NCI-H2081 treated with DMSO at 0.1 percent for 48 hours (cell line): ENCODE measurements around the gene WDFY4.

Experiments
- DNase-seq: peaks from one replicate; lab custom pipeline; 2025; lab: John Stamatoyannopoulos, UW

Gene WDFY4

DNA sequence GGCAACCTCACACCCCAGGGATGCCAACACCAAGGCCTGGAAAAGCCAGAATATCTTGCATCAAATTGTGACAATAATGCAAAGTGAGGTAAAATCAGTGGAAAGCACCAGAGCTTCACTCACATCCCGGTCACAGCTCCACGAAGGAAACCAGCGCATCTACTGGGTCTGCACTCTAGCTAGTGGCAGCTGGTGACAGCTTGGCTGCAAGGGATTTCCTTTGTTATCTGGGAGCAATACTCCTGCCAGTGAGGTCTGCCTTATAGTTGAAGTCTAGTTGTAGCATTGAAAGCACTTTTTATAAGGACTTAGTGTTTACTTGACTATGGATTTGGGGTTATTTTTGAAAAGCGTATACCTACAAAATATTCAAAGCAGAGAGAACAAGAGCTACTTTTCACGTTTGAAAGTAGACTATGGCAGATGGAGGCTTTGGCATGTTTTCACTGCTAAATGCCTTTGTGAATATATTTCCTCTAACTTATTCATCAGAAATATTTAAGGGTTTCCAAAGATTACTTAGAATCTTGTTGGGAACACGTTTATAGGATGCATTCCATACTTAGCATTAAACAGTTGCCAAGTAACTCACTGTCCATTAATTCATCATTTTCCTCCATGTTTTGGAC is 26.1 kb downstream of the WDFY4 start:
- DNase-seq: no peak

DNA sequence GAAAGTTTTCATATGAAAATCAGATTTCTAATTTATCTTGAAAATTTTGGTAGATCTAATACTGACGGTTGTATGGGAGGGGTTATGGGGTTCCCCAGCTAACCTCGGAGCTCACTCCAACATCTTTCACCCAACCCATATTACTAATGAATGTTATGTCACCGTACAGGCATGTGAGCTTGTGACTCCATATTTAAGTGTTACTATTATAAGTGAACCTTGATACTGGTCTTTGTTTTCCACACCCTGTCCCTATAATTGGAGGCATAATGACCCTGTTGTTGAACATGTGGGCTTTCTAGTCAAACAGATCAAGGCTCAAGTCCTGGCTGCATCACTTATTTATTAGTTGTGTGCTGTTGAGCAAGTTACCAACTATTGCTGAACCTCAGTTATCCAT is 27.2 kb downstream of the WDFY4 start:
- no peak for DNase-seq

DNA sequence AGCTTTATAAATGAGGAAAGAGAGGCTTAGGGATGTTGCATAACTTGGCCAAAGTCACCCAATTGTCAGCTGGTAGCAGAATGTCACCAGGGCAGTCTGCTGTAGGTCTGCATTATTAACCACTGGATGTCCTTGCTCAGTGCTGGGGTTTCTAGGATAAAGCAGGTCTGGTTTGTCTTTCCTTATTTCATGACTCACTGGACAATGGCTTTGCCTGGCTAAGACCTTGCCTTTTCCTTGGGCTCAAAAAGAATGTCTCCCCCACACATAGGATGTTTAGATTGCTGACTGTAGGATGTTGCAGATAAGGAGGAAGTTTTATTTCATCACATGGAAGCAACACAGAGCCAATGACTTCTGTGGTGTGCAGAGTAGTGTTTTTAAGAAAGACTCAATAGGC is 29.4 kb downstream of the WDFY4 start:
- no peak for DNase-seq

DNA sequence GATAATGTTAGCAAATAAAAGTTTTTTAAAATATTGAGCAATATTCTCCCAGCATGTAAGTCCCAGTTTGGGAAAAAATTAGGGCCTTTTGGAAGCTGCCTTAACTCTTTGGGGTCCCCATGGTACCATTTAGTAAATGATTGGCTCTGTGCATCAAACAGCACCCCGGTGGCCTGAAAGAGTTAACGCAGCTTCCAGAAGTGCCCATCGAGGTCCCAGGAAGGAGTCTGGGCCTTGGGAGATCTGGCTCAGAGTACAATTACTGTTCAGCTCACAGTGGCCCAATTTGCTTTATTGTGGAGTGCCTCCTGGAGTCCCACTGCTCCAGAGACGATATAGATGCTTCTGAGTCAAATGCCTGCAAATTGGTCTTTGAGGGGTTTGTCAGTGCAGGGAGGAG is 31.7 kb downstream of the WDFY4 start:
- no peak for DNase-seq

DNA sequence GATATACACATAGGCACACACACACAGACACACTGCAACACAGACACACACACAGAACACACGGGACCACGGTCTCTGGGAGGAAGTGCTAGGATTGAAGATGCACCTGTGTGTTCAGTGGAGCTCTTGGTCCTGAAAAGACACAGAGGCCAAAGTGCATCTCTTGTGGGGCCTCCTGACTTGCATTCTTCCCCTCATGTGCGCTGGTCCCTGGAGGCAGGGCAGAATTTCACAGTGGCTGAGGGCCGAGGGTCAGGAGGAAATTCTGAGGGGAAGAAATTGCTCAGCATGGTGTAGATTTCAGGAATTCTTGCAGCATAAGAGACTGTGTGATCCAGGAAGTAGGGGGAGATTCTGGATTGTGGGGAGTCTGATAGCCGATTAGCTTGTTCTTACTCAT is 35.9 kb downstream of the WDFY4 start:
- no peak for DNase-seq

DNA sequence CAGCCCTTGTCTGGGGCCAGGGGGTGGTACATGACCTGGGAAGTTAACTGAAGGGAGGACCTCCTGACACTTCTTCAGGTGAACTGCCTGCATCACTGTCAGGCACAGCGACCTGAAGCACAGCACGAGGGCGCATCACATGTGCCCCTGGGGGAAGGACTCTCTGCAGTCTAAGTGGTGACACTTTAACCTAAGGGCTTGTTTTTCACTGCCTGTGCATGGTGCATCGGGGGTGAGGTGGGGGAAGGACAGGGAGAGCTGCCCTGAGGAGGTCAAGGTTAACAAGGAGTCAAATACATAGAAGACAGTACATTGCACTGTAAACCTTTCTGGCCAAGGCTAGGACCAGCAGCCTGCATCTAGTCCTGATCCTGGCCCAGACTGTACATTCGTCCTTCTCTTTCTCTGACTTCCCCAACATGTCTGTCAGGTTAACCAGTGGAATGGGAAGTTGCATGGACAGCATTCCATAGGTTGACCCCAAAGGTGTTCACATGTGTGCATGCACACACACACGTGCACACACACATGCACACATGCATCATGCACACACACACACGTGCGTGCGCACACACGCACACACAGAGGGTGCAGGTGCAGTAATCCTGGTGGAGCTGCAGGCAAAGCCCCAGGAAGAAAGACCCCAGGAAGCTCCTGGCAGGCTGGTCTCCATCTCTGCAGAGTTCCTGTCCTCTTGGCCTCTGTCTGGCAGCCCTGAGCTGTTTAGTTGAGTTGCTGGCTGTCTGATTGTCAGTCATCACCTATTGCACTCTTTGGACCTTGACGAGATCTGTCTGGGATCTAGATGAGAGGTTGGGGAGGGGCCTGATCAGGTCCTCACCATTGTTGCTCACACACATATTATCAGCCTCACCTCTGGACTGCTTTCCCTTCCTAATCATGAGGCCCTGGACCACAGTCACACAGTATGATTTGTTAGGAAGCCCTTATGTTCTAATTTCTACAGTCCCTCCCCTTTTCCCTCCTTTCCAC is 37.8 kb downstream of the WDFY4 start:
- no peak for DNase-seq

DNA sequence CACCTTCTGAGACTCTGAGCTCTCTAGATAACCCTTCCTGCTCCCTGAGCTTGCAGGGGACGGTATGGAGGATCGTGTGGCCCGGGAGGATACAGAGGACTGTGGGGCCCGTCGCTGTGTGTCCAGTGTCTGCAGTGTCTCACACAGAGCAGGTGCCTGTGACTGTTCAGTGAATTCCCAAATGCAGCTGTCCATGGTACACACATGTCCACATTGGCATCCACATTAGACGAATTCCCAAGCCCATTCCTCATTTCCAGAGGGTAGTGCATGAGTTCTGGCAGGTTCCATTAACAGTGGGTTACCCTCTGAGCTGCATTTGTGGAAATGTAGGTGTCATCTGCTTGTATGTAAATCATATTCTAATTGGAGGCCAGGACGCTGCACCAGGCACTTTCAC is 39.5 kb downstream of the WDFY4 start:
- DNase-seq: no peak

DNA sequence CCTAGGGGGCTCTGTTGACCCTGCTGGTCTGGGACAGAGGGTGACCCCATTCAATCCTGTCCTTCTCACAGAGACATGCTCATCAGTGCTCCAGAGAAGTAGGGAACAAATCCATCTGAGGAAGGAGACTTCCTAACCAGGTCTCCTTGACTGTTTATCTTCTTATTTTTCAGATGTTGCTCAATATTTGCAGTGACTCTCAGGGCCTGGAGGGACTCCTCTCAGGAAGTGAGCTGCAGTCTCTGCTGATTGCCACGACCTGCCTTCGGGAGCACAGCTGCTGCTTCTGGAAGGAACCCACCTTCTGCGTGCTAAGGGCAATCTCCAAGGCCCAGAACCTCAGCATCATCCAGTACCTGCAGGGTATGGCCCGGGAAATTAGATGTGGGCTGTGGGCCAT is 41.0 kb downstream of the WDFY4 start:
- DNase-seq: no peak

DNA sequence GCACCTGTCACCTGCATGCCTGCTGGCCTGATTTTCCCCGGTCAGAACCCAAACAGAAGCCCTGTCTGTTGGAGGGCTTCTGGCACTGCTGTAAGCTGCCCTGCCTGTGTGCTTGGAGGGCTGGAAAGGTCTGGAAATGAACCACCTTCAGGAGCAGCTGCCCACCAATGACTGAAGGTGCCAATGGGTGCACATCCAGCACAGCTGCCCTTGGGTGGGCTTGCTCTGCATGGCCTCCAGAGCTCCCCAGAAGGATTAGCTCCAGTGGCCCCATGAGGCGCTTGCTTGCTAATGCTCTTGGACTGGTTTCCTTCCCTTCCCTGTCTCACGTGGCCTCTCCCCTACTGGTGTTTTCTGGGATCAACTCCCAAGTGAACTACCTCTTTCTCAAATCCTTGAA is 43.2 kb downstream of the WDFY4 start:
- no peak for DNase-seq

DNA sequence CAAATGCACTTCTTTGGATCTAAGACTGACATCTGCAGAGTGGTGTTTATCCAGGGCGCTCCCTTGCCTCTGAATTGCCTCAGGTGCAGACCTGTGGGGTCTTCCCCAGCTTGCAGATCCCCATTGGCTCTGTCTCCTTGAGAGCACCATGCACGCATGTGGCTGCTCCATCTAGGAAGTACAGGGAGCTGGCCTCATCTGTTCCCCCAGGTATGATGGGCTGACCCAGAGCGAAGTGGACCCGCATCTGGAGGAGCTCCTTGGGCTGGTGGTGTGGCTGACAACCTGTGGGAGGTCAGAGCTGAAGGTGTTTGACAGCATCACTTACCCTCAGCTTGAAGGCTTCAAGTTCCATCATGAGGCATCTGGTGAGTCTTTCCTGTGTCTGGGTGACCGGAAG is 44.5 kb downstream of the WDFY4 start:
- no peak for DNase-seq

DNA sequence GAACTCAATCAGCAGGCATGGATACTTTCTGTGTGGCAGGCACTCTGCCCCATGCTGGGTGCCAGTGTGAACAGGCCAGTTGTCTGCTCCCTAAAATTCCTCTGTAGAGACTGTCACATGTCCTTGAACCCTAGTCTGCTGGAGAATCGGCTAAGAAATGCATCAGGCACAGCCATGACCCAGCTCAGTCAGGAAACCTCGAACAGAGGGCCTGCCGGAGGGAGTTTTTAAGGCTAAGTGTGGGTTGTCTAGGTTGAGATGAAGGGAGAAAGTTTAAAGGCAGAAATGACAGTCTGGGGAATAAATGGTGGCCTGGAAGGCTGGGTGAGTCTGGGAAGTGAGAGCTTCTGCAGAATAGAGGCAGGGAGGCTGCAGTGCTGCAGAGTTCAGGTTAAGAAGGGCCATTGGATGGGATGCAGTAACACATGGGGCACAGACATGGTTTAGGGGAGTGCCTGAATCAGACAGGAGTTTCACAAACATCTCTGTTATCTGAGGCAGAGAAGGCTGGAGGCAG is 45.3 kb downstream of the WDFY4 start:
- DNase-seq: no peak

DNA sequence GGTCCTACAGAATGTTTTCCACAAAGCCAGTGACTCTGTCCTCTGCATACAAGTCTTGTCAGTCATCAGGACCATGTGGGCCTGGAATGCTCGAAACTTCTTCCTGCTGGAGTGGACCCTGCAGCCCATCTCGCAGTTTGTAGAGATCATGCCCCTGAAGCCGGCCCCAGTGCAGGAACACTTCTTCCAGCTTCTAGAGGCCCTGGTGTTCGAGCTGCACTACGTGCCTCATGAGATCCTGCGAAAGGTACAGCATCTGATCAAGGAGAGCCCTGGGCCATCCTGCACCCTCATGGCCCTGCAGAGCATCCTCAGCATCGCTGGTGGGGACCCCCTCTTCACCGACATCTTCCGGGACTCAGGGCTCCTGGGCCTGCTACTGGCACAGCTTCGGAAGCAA is 46.5 kb downstream of the WDFY4 start:
- DNase-seq: no peak

DNA sequence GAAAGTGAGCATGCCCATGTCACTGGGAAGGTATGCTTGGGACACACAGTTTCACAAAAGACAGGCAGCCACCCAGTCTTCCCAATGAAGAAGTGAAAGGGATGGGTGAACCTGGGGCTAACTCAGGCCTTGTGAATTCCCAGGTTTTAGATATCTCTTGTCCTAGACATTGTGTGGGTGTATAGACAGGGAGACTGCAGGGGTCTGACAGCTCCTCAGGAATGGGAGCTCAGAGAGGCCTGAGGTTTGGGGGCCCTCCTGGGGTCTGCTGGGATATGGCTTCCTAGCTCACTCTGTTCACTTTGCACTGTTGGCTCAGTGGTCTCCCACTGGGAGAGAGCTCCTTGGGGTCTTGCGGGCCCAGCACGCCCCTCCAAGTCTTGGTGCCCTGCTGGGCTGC is 47.0 kb downstream of the WDFY4 start:
- DNase-seq: no peak

DNA sequence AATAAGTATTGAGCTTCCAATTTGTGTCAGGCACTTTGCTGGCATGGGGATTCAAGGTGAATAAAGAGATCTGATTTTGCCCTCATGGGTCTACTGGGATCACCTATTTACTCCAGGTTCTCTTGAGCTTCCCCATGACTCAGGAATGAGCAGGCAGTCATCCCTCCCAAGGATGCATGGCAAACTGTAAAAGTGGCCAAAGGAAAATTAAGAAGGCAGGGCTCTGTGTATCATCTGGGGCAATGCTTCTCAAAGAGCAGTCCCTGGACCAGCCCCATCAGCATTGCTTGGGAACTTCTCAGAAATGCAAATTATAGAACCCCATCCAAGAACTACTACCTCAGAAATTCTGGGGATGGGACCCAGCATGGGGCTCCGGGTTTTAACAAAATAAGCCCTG is 48.7 kb downstream of the WDFY4 start:
- DNase-seq: no peak

DNA sequence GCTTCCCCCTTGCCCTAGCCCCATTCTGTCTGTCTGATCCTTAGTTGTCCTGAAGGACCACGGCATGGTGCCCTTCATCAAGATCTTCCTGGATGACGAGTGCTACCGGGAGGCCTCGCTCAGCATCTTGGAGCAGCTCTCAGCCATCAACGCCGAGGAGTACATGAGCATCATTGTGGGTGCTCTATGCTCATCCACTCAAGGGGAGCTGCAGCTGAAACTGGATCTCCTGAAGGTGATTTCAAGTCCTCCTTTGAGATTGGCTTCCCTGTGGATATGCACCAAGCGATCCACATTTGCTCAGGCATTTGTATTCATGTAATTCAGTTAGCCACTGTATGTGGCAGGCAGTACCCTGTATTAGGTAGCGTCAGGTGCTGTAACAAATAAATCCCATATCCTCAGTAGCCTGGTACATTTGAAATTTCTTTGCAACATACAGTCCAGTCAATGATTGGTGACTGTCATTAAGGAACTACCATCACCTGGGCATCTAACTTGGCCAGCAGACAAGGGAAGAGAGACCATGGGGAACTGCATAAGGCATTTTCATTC is 51.2 kb downstream of the WDFY4 start:
- DNase-seq: no peak

DNA sequence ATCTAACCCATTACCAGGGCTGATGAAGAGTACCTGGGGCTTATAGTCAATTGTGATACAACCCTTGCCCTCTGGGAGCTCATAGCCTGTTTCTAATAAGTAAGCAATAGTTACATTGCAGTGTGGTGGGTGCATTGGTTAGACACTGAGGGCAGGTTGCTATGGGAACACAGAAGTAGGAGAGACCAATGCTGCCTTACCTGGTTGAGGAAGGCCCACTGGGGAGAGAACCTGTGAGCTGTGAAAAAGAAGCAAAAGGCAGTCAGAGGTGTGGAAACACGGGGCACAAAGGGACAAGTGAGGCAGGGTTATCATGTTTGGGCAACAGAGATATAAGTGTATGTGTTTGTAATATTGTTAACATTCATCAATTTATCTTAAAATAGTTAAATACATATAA is 51.9 kb downstream of the WDFY4 start:
- no peak for DNase-seq

DNA sequence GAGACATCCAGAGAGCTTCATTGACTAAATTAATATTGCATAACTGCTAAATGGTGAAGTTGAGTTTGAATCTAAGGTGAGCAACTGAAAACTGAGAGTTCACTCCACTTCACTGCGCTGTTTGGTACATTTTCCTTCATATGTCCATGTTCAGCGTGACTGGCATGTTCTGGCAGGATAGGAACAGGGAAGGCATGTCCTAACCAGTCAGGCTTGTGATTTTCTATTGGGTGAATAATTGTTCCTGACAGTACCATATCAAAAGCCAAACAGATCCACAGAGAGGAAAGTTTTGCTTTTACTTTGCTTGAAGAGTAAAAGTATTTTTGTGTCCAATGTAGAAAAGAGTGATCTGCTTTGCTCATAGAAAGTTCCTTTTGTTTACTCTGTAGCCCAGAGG is 53.2 kb downstream of the WDFY4 start:
- DNase-seq: no peak

DNA sequence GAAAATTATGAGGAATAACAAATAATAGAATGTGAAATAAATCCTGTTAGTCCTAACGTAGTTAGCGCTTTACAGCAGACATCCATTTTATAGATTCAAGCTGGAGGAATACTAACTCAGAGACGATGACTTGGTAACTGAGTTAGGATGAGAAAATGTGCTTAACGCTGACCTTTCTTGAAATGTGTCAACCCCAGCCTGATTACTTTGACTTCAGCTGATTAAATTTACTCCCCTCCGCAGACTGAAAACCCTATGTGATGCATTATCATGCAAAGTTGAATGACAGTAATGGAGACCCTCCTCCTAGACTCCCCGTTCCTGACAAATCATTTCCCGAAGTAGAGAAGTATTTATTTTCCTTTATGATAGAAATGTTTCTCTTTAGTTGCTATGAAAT is 54.5 kb downstream of the WDFY4 start:
- no peak for DNase-seq

DNA sequence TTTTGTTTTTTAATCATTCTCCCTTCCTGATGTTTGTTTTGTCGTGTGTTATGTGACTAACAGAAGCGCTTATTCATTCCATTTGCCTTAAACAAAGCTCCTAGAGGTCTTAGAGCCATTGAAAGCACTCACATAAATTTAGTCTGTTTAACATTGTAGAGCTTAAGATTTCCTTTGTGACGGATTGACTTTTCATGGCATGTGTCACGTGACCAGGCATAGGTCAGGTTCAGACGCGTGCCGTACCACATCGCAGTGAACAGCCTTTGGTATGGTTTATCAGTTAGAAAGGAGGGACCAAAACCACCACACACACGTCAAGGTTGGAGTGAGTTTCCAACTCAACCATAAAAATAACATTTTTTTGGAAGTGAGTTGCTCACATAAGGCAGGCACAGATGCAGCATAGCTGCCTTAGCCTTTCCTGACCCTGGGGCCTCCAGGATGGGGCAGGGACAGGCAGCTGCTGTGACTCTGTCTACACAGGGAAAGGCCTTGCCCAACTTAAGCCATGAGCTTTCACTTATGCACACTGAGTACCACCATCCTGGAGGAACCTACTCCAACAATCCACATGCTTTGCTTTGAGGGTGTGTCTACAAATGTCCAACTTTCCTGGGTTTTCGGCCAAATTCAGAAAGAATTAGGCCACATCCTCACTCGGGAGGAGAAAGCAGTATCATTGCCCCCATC is 55.5 kb downstream of the WDFY4 start:
- no peak for DNase-seq

DNA sequence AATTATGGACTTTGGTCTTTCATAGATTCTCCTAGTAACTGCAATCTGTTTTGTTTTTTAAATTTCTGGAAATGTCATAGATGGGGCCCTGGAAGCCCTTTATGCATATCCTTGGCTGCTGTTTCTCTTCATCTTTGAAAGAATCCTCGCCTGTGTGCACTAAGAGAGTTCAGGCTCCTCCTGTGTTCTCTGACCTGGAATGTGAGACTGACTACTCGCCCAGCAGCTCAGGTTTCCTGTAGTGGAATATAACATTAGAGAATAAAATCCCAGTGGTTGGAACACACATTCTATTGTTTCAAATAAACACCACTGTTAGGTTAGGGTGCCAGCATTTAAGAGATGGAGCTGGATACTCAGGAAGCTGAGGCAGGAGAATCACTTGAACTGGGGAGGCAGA is 56.3 kb downstream of the WDFY4 start:
- no peak for DNase-seq

DNA sequence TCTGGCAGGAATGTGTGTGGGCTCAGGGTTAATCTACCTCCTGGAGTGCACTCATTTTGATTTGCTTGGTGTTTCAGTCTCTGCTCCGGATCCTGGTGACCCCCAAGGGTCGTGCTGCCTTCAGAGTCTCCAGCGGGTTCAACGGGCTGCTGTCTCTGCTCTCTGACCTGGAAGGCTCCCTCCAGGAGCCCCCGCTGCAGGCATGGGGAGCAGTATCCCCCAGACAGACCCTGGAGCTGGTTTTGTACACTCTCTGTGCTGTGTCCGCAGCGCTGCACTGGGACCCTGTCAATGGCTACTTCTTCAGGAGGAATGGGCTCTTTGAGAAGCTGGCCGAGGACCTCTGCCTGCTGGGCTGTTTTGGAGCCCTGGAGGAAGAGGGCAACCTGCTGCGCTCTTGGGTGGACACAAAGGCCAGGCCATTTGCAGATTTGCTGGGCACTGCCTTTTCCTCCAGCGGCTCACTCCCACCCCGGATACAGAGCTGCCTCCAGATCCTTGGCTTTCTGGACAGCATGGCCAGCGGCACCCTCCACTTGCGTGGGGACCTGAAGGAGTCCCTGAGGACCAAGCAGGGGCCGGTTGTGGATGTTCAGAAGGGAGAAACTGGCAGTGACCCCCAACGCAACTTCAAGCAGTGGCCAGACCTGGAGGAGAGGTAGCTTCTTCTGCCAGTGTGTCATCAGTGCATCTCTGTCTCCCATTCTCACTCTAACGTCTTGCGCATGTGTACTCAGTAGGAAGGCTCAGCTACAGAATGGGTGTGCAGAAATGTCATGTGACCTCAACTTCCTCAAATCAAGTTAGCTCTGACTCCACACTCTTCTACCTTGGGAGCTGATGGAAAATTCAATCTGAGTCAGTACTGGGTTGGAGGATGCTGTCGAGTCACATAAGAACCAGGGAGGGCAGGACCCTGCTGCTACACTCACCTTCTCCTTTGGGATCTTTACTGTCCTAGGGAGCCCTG is 58.5 kb downstream of the WDFY4 start:
- DNase-seq: no peak
